Immature natural killer cell (primary cell): ENCODE measurements around the gene MECR. TPM values are rescaled to one million over a fixed set of nuclear protein-coding genes. Genes with fewer than 3 reads are reported as not detected.

Experiments used
- DNase-seq, 3 donors: peaks; one replicate each; pipeline ENCODE4 v3.0.0; 2022; ENCODE audit warnings: mixed read lengths in 1 of 3
- H3K27ac Mint-ChIP-seq, 6 donors: one replicate each; pipeline ENCODE4 v1.8.0; 2020; ENCODE audit warnings: mixed read lengths in 6 of 6, mild to moderate bottlenecking in 5 of 6, inconsistent platforms in 4 of 6, moderate library complexity in 3 of 6
- H3K27me3 Mint-ChIP-seq, 3 donors: one replicate each; pipeline ENCODE4 v1.8.0; 2020 to 2021; ENCODE audit warnings: low read depth in 3 of 3, mild to moderate bottlenecking in 3 of 3, mixed read lengths in 3 of 3, moderate library complexity in 3 of 3, inconsistent platforms in 1 of 3
- H3K36me3 Mint-ChIP-seq, 3 donors: one replicate each; pipeline ENCODE4 v1.8.0; 2020; ENCODE audit warnings: mixed read lengths in 3 of 3, inconsistent platforms in 2 of 3, mild to moderate bottlenecking in 2 of 3
- H3K4me1 Mint-ChIP-seq, 2 donors: one replicate each; pipeline ENCODE4 v1.8.0; 2020; ENCODE audit warnings: inconsistent platforms in 2 of 2, mild to moderate bottlenecking in 2 of 2, mixed read lengths in 2 of 2, moderate library complexity in 1 of 2
- H3K4me3 Mint-ChIP-seq, 5 donors: one replicate each; pipeline ENCODE4 v1.8.0; 2020; ENCODE audit warnings: mild to moderate bottlenecking in 5 of 5, mixed read lengths in 5 of 5, inconsistent platforms in 3 of 5, moderate library complexity in 3 of 5
- H3K9me3 Mint-ChIP-seq, 6 donors: one replicate each; pipeline ENCODE4 v1.8.0; 2020; ENCODE audit warnings: mild to moderate bottlenecking in 6 of 6, mixed read lengths in 6 of 6, inconsistent platforms in 4 of 6, moderate library complexity in 3 of 6
- polyA plus RNA-seq, 3 donors: library from polyadenylated mRNA; unstranded; fragments of 300-500 nt; fragmentation: Illumina TruSeq; gene quantifications; one replicate each; pipeline ENCODE4 v1.2.3, GENCODE V29; 2021

Gene MECR
- polyA plus RNA-seq, 3 donors from 2014 or later = 6.5 to 14.0 (median 11.3) TPM

- peaks cover 3 to 7% (median 4%) of the 10 kb centered on the region in 3 donors for H3K27me3 Mint-ChIP-seq
- no peak overlapping the region for H3K27ac Mint-ChIP-seq
- H3K9me3 Mint-ChIP-seq = no peaks in the 10 kb centered on the region
- no peak overlapping the region for H3K4me3 Mint-ChIP-seq
- DNase-seq = no peak
- no peaks in the 10 kb centered on the region for H3K4me1 Mint-ChIP-seq
- H3K36me3 Mint-ChIP-seq = no peaks in the 10 kb centered on the region
Measured at GRCh38 chr1:29249170-29249691, 18.5 kb upstream of the MECR start.

DNA sequence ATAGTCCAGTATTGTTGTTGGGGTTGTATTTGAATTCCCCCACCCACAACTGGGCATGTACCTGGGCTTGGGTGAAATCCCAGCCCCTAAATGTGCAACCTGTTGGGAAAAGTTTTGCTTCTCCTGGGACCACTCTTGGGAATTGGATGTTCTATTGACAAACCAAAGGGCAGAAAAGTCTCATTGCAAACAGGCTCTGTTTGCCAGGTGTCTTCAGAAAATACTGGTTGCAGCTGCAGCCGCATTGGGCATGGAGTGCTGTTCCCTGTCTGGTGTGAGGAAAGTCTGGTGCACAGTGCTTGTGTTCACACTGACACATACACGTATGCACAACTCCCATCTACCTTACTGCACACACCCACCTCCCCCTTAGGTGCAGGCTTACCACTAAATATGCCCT is 17.7 kb upstream of the MECR start:
- Mint-ChIP-seq H3K4me3 (no peak overlapping the region), H3K27ac (no peak overlapping the region), H3K27me3 (peaks cover 3 to 7% (median 4%) of the 10 kb centered on the region in 3 donors), H3K36me3 (no peaks in the 10 kb centered on the region), H3K4me1 (no peaks in the 10 kb centered on the region), H3K9me3 (no peaks in the 10 kb centered on the region)
- DNase-seq = no peak

- no peaks in the 10 kb centered on the region for H3K9me3 Mint-ChIP-seq
- H3K4me3 Mint-ChIP-seq = no peak overlapping the region
- no peaks in the 10 kb centered on the region for H3K36me3 Mint-ChIP-seq
- DNase-seq = no peak
- peaks cover 4 to 7% (median 4%) of the 10 kb centered on the region in 3 donors for H3K27me3 Mint-ChIP-seq
- H3K4me1 Mint-ChIP-seq = no peaks in the 10 kb centered on the region
- no peak overlapping the region for H3K27ac Mint-ChIP-seq
Measured at GRCh38 chr1:29247571-29248273, 17.0 kb upstream of the MECR start.

DNA sequence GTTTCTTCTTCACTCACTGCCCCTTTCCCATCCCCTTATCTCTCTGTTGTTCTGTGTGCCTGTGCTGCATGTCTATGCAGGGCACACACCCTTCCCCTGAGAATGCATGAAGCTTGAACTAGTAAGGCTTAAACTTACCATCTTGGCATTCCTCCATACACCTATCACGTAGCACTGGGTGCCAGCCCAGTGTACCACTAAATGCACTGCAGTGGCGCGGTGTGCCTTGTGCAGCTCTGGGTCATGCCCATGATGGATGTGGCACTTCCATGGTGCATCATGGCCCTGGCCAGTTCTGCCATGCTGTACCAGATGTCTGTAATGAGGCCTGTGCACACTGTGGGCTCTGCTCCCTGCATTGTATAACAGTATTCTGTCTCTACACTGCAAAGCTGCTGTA is 16.3 kb upstream of the MECR start:
- H3K4me3 Mint-ChIP-seq = no peak overlapping the region
- no peaks in the 10 kb centered on the region for H3K9me3 Mint-ChIP-seq
- H3K36me3 Mint-ChIP-seq = no peaks in the 10 kb centered on the region
- H3K27ac Mint-ChIP-seq = no peak overlapping the region
- peaks cover 4 to 8% (median 7%) of the 10 kb centered on the region in 3 donors for H3K27me3 Mint-ChIP-seq
- H3K4me1 Mint-ChIP-seq = no peaks in the 10 kb centered on the region
- no peak for DNase-seq

DNA sequence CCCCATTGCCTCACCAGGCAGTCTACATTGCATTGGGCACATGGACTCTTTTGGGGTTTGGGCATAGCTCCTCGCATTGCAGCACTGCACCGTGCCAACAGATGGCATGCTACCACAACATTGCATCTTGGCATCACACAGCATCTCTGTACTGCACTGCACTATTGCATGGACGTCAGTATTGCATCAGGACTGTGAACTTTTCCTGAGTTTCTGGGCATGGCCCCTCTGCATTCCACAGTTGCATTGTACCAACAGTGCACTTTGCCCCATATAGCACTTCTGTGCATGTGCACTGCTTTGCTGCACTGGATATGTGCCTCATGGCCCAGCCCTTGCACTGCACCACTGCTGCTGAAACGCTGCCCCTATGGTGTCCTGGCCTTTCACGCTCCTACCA is 15.1 kb upstream of the MECR start:
- DNase-seq = no peak
- Mint-ChIP-seq H3K4me3 (no peak overlapping the region), H3K36me3 (no peaks in the 10 kb centered on the region), H3K9me3 (no peaks in the 10 kb centered on the region), H3K27ac (no peak overlapping the region), H3K27me3 (peaks cover 4 to 11% (median 8%) of the 10 kb centered on the region in 3 donors), H3K4me1 (no peaks in the 10 kb centered on the region)

DNA sequence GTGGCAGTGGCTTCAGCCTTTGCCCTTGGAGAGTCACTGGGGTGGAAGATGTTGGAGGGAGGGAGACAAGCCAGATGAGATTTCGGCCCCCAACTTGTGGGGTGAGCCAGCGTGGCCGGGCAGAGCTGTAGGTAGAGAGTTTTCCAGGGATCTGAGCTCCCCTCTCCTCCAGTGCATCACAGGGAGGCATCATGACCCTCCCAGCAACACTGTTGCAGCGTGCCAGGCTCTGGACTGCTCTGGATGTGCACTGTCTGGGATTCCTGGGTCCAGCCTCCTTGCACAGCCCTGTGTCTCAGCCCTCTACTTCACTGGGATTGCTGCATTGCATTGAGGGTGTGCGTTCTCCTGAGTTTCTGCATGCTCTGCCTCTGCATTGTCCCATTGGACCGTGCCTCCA is 14.5 kb upstream of the MECR start:
- no peaks in the 10 kb centered on the region for H3K36me3 Mint-ChIP-seq
- H3K9me3 Mint-ChIP-seq = no peaks in the 10 kb centered on the region
- H3K4me1 Mint-ChIP-seq = no peaks in the 10 kb centered on the region
- no peak overlapping the region for H3K4me3 Mint-ChIP-seq
- no peak overlapping the region for H3K27ac Mint-ChIP-seq
- peaks cover 4 to 11% (median 9%) of the 10 kb centered on the region in 3 donors for H3K27me3 Mint-ChIP-seq
- no peak for DNase-seq

DNA sequence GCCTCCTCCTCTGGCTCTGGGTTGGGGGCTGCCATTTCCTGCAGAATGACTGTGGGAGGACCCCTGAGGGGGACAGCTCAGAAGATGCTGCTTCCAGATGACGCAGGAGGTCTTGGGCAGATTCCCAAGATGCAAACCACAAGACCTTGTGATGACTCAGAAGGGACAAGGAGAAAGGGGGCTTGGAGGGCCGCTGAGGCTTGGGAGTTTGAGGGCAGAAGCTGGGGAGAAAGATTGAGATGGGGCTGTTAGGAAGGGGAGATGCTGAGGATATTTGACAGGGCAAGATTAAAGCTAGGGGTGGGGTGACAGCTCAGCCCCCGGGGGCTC is 13.1 kb upstream of the MECR start:
- no peak overlapping the region for H3K4me3 Mint-ChIP-seq
- peaks cover 1 to 2% of the 10 kb centered on the region in 2 donors for H3K4me1 Mint-ChIP-seq
- H3K36me3 Mint-ChIP-seq = no peaks in the 10 kb centered on the region
- H3K27me3 Mint-ChIP-seq = peaks cover 6 to 19% (median 19%) of the 10 kb centered on the region in 3 donors
- no peak for DNase-seq
- H3K9me3 Mint-ChIP-seq = no peaks in the 10 kb centered on the region
- H3K27ac Mint-ChIP-seq = no peak overlapping the region

- Mint-ChIP-seq H3K4me3 (no peak overlapping the region), H3K27me3 (peaks cover 6 to 25% (median 23%) of the 10 kb centered on the region in 3 donors), H3K27ac (no peak overlapping the region), H3K36me3 (no peaks in the 10 kb centered on the region), H3K9me3 (no peaks in the 10 kb centered on the region), H3K4me1 (peaks cover 4 to 6% of the 10 kb centered on the region in 2 donors)
- no peak for DNase-seq
Measured at GRCh38 chr1:29243023-29243870, 12.5 kb upstream of the MECR start.

DNA sequence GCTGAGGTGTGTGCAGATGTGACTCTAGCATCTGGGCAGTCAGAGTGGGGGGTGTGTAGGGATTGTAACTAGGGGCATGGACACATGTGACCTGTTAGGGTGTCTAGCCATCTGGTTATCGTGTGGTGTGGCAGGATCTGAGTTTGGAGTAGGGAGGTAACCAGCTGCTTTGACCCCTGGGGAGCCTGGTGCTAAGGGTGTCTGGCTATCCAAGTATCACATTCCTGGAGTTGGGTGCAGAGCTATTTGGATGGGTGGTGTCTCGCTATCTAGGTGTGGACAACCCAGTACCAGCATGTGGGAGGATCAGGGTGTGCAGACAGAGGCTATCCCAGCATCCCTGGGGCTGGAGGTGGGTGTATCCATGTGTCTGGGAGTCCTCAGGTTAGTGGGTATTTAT is 10.3 kb upstream of the MECR start:
- Mint-ChIP-seq H3K27me3 (peaks cover 8 to 28% (median 28%) of the 10 kb centered on the region in 3 donors), H3K36me3 (peaks cover 0 to 6% (median 3%) of the 10 kb centered on the region in 3 donors), H3K9me3 (peaks cover 0 to 4% (median 0%) of the 10 kb centered on the region in 6 donors), H3K4me1 (peaks cover 14 to 22% of the 10 kb centered on the region in 2 donors), H3K4me3 (no peak overlapping the region), H3K27ac (no peak overlapping the region)
- DNase-seq = no peak

GRCh38 chr1:29240400-29240837 is 9.7 kb upstream of the MECR start:
- Mint-ChIP-seq H3K4me1 (peaks cover 17 to 27% of the 10 kb centered on the region in 2 donors), H3K27ac (no peak overlapping the region), H3K27me3 (peaks cover 13 to 31% (median 31%) of the 10 kb centered on the region in 3 donors), H3K36me3 (peaks cover 0 to 6% (median 3%) of the 10 kb centered on the region in 3 donors), H3K9me3 (peaks cover 0 to 6% (median 0%) of the 10 kb centered on the region in 6 donors), H3K4me3 (no peak overlapping the region)
- DNase-seq = no peak

GRCh38 chr1:29239142-29239541 is 8.4 kb upstream of the MECR start:
- Mint-ChIP-seq H3K27ac (no peak overlapping the region), H3K4me1 (peaks cover 17 to 27% of the 10 kb centered on the region in 2 donors), H3K4me3 (peak overlapping the region in 3 of 5 donors; percentile 44 to 83 (median 57)), H3K27me3 (peaks cover 13 to 33% (median 31%) of the 10 kb centered on the region in 3 donors), H3K9me3 (peaks cover 0 to 6% (median 0%) of the 10 kb centered on the region in 6 donors), H3K36me3 (peaks cover 0 to 6% (median 3%) of the 10 kb centered on the region in 3 donors)
- DNase-seq = no peak

DNA sequence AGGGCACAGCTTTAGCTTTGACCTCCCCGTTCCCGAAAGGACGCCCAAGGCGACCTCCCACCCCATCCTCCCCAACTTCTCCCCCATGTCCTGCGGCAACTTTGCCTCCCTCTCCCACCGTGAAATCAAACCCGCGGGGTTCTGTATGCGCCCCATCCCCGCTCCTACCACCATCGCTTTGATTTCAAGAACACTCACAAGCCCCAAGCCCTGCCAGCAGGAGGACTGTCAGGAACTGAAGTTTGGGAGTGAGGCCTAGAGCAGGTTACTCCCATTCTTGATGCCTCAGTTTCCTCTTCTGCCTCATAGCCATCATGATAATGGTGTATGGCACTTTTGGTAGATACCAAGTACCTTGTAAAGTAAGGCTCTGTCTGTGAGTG is 7.9 kb upstream of the MECR start:
- no peak for DNase-seq
- peaks cover 0 to 6% (median 3%) of the 10 kb centered on the region in 3 donors for H3K36me3 Mint-ChIP-seq
- no peak overlapping the region for H3K27ac Mint-ChIP-seq
- H3K4me1 Mint-ChIP-seq = peaks cover 17 to 27% of the 10 kb centered on the region in 2 donors
- peak overlapping the region; percentile 44 to 87 (median 71) for H3K4me3 Mint-ChIP-seq
- H3K27me3 Mint-ChIP-seq = peaks cover 13 to 35% (median 33%) of the 10 kb centered on the region in 3 donors
- peaks cover 0 to 6% (median 0%) of the 10 kb centered on the region in 6 donors for H3K9me3 Mint-ChIP-seq

DNA sequence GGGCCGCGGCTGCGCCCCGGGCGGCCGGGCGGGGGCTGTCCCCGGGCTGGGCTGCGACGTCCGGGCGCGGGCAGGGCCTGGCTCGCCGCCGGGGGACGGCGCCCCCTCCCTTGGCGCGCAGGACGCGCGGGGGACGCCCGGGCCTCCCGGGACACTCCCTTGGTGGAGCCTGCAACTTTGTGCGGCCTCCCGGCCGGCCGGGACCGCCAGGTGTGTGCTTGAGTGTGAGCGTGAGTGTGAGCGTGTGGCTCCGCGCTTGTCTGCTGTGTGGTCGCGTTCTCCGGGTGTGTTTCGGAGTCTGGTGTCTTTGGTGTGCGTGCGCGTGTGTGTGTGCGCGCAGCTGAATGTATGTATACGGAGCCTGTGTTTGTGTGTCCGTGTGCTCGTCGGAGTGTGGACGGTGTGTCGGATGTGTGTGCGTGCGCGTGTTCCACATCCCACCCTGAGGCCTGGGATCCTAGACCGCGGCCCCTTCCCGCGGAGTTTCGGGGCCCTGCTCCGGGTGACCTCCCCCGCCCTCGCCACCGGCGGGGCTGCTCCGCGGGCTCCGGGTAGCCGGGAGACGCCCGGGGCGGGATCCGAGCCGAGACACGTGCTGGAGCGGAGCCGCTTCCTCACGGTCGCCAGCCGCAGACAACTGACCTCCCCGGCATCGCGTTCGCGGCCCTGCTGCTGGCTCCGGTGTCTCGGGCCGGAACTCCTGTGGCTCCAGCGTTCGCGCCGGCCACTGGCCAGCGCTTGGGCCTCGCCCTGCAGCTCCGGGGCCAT is 7.3 kb upstream of the MECR start:
- H3K27ac Mint-ChIP-seq = peak overlapping the region in 1 of 6 donors; percentile 53
- DNase-seq = no peak
- H3K27me3 Mint-ChIP-seq = peaks cover 13 to 35% (median 33%) of the 10 kb centered on the region in 3 donors
- H3K36me3 Mint-ChIP-seq = peaks cover 0 to 6% (median 3%) of the 10 kb centered on the region in 3 donors
- peaks cover 0 to 6% (median 0%) of the 10 kb centered on the region in 6 donors for H3K9me3 Mint-ChIP-seq
- H3K4me3 Mint-ChIP-seq = peak overlapping the region; percentile 77 to 91 (median 80)
- H3K4me1 Mint-ChIP-seq = peaks cover 17 to 27% of the 10 kb centered on the region in 2 donors
